GM19043 (cell line): ENCODE measurements around the gene L2HGDH.

ENCODE experiments used
- ATAC-seq: cut with Tn5 transposase; IDR thresholded peaks from one replicate; pipeline ENCODE4 v1.9.1; 2021; ENCODE audit warnings: low read depth; ENCODE audit not compliant: unreplicated experiment

Gene L2HGDH

DNA sequence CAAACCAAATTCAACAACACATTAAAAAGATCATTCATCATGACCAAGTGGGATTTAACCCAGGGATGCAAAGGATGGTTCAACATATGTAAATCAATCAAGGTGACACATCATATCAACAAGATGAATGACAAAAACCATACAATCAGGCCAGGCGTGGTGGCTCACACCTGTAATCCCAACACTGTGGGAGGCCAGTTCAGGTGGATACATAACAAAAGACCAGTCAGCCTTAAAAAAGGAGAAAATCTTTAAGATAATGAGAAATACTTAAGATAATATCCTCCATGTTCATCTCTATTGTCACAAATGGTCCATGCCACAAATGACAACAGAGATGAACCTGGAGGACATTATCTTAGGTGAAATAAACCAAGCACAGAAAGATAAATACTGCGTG is 12.4 kb downstream of the L2HGDH start:
- no peak for ATAC-seq

- no peak for ATAC-seq
These were observed 21.7 kb downstream of the L2HGDH start for GRCh38 chr14:50290306-50290705.

DNA sequence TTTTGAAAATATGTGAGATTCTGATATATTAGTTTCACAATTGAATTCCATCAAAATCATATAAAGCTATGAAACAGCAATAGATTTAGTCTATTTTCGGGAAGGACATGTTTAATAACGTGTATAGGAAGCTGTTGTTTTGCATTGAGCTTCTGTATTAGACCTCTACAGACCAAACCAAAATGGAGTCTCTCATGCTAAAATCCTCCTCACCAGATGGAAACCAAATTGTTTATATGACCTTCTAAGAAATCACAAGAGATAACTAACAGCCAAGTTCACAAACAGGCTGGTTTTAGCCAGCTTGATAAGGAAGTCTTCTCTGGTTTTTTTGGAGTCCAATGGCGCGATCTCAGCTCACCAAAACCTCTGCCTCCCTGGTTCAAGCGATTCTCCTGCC is 23.9 kb downstream of the L2HGDH start:
- no peak for ATAC-seq

GRCh38 chr14:50285861-50286260 is 26.2 kb downstream of the L2HGDH start:
- no peak for ATAC-seq

GRCh38 chr14:50272498-50272897 is 39.5 kb downstream of the L2HGDH start:
- no peak for ATAC-seq

DNA sequence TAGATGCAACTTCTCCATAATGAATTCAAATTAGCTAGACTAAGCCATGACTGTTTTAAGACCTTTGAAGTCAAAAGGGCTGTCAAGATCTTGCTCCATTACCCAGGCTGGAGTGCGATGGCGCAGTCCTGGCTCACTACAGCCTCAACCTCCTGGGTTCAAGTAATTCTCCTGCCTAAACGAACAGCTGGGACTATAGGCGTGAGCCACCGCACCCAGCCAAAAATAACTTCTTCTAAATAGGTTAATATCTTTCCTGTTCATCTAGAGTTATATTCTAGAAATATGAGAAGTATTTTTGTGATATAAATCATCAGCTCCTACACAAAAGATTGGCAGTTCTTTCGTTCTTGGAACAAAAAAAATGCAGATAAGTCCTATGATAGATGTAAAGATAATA is 41.1 kb downstream of the L2HGDH start:
- ATAC-seq, result no peak

DNA sequence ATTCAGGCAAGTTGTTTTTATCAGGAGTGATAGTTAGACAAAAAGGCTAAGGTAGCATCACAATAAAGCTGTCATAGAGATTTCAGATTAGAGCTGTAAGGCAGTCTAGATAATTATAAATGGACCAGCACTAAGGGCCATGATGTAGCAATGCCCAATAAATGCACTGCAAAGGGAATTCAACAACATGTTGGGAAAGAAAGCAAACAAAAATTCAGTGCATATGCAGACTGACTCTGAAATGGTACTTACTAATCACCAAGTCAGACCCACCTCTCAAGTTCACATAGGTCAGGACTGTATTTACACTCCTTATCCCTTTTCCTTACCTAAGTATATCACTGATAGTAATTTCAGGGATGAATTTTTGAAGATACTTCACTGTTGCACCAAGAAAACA is 47.0 kb downstream of the L2HGDH start:
- no peak for ATAC-seq

- no peak for ATAC-seq
These were observed 48.7 kb downstream of the L2HGDH start for GRCh38 chr14:50263321-50263720.

- no peak for ATAC-seq
These were observed 49.2 kb downstream of the L2HGDH start for GRCh38 chr14:50262865-50263264.

GRCh38 chr14:50260511-50260910 is 51.5 kb downstream of the L2HGDH start:
- ATAC-seq, result no peak

DNA sequence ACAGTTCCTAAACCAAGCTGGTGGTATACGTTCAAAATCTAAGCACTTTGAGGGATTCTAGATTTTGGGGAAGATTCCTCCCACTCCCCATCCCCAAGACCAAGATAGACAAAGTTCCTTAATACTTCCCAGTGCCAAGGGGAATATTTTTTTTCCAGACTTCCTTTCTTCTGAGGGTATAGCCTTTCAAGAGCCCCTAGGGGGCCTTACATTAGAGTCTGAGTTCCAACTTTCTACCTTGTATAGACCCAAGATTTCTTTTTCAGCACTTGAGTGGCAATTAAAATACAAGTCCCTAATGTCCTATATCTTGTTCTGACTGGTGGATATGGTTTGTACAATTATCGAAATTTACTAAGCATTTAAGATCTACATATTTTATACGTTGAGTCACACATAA is 52.0 kb downstream of the L2HGDH start:
- no peak for ATAC-seq

DNA sequence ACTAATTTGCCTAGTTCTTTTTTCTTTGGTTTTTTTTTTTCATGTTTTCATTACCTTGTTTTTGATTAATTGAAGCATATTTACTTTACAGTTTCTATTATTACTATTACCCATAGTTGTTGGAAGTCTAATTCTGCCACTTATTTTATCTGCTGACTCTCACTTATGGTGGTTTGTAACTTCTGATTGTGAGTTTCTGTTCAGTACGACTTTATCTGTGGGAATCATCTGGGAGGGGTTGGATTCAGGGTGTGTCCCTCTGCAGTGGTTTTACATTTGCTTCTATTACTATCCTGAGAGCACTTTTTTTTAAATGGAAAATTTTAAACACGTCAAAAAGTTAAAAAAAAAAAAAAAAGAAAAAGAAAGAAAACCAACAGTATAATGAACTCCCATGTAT is 54.3 kb downstream of the L2HGDH start:
- no peak for ATAC-seq

GRCh38 chr14:50254248-50254647 is 57.8 kb downstream of the L2HGDH start:
- ATAC-seq, result no peak

DNA sequence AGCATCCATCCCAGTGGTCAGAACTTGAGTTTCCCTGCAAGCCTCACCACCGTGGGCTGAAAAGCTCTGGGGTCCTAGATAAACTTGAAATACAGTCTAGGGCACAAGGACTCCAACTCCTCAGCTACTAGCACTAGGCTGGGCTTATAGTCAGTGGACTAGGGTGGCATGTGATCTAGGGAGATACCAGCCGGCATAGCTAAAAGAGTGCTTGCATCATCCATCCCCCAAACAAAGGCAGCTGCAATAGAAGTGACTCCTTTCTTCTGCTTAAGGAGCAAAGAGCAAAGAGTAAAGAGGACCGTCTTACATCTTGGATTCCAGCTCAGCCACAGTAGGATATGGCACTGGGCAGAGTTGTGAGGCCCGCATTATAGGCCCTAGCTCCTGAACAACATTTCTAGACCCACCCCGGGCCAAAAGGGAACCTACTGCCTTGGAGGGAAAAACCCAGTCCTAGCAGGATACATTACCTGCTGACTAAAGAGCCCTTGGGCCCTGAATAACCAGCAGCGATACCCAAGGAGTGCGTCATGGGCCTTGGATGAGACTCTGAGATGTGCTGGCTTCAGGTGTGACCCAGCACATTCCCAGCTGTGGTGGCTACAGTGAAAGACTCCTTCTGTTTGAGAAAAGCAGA is 62.8 kb downstream of the L2HGDH start:
- ATAC-seq, result no peak

DNA sequence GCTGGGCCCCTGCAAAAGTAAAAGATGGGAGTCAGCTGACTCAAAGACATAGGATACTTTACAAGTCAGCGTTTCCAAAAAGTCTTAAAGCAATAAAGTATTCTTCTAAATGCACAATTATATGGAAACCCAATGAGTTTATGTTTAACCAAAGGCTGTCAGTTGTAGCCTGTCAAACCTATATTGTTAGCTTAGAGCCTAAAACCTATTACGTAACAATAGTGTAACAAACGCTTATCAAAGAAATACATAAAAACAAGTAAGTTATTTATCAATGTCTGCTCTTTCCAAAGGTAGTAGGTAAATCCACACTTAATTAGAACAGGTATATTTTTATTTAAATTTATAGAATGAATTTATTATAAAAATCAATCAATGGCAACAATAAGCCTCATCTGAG is 64.8 kb downstream of the L2HGDH start:
- no peak for ATAC-seq

DNA sequence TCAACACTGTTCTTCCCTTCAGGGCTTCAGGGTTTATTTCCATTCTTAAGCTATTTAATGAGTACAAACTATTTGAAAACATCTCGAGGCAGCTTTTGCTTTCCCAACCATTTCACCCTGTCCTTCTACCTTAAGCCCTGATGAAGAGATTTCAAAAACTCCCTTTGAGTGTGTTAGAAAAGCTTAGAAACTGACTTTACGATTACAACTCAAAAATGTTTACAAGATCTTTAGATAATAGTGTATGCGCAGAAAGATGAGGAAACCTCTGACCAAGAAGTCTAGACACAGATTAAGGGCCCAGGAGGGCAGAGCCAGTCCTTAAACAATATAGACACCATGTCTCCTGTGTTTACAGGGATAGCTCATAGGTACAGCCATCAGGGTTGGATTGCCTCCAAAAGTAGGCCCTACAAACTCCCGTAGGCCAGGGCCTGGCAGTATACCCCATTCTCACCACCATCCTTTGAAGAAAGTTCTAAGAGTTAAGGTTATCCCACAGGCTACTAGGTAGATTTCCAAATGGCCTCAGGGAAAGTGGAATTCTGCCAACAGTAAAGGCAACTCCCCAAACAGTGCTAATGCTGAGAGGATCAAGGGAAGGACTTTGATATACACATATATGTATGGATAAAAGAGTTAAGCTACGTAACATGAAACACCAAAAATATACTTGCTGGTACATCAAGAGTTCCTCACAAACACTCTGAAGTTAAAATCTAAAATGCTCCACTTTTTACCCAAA is 69.3 kb downstream of the L2HGDH start:
- no peak for ATAC-seq

DNA sequence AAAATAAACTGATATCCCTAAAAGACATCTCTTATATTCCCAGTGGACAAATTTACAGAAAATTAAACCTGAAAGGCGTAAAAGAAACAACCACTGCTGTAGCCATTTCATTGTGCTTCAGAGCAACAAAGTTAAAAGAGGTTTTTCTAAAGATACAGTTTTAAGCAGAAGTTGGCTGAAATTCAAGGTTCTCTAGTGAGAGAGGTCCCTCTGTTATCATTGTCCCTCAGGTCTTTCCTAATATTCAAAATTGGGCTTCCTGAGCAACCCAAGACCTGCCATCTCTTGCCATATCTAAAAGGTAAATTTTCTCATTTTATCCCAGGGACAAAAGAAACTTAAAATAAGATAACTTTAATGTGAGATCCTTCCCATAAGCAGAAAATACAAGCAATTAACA is 69.9 kb downstream of the L2HGDH start:
- no peak for ATAC-seq

DNA sequence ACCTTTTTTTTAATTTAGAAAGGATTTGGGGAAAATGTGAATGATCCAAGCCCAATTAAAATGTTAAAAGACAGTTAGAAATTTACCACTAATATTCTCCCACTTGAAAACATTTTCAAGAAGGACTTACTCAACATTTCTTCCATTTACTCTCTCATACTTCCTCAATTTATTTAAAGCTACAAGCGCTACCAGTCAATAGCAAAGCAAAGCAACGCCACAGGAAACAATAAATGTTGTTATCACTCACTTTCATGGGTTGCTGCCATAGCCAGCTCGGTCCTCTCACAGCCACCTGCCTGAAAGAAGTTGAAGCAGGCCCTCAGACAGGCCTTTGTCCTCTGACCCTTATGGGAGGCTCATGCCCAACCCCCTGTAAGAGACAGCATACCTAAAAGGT is 74.6 kb downstream of the L2HGDH start:
- no peak for ATAC-seq

DNA sequence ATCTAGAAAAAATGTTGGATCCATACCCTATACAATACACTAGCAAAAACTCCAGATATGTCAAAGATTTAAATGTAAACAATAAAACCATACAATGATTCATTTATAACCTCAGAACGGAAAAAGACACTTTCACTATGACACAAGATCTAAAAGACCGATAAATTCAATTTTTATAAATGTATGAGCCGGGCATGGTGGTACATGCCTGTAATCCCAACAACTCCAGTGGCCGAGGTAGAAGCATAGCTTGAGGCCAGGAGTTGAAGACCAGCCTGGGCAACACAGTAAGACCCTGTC is 78.1 kb downstream of the L2HGDH start:
- no peak for ATAC-seq

DNA sequence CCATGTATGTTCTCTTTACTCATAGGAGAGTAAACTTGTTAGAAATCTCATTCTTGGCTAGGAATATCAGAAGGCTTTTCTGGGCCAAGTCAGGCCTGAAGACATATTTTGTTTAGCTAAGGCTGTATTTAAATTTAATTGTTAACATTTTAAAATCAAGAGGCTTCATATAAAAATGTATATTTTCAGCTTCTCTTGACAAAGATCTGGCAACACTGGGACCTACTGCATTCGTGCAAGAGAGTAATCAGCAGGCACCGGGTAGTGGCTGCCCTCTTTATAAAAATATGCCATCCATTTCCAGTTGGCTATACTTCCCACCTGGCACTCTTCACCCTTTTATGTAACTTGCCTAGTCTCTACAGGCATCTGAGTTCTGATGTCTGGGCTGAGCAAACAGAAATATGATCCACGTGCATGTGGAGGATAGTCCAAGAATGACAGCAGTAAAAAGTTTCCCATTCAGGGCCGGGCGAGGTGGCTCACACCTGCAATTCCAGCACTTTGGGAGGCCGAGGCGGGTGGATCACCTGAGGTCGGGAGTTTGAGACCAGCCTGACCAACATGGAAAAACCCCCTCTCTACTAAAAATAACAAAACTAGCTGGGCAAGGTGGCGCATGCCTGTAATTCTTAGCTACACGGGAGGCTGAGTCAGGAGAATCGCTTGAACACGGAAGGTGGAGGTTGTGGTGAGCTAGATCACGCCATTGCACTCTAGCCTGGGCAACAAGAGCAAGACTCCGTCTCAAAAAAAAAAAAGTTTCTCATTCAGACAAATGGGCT is 78.7 kb downstream of the L2HGDH start:
- ATAC-seq, result no peak

- no peak for ATAC-seq
These were observed 79.8 kb downstream of the L2HGDH start for GRCh38 chr14:50232276-50232642.
